Aorta (tissue), 5 donors: ENCODE results near the gene SCARB1. TPM values are rescaled to one million over a fixed set of nuclear protein-coding genes. Genes with fewer than 3 reads are reported as not detected.

Experiments used
- ATAC-seq: fragments of 200-7000 bp; cut with Tn5 transposase; one replicate; pipeline ENCODE4 v1.9.1; 2022; ENCODE audit warnings: moderate library complexity; ENCODE audit not compliant: low FRiP score
- DNase-seq, 2 donors: peaks; one replicate each; pipeline ENCODE4 v3.0.0-alpha.2; 2020
- H3K27ac ChIP-seq, 2 donors: one replicate each; pipeline ENCODE4 v1.5.1; 2013; ENCODE audit warnings: low read length in 2 of 2, mild to moderate bottlenecking in 2 of 2, moderate library complexity in 2 of 2, control low read depth in 1 of 2, inconsistent platforms in 1 of 2, low read depth in 1 of 2
- H3K27me3 ChIP-seq, 2 donors: one replicate each; pipeline ENCODE4 v1.6.1; 2013; ENCODE audit warnings: control low read depth in 1 of 2, low read length in 1 of 2, mild to moderate bottlenecking in 1 of 2, moderate library complexity in 1 of 2; ENCODE audit not compliant: insufficient read depth in 2 of 2, control insufficient read depth in 1 of 2
- H3K36me3 ChIP-seq, 2 donors: one replicate each; pipeline ENCODE4 v1.6.1; 2013; ENCODE audit warnings: control low read depth in 1 of 2, low read length in 1 of 2, mild to moderate bottlenecking in 1 of 2; ENCODE audit not compliant: insufficient read depth in 2 of 2, control insufficient read depth in 1 of 2
- H3K4me1 ChIP-seq, 2 donors: one replicate each; pipeline ENCODE4 v1.6.1; 2013; ENCODE audit warnings: low read length in 2 of 2, control low read depth in 1 of 2, mild to moderate bottlenecking in 1 of 2, moderate library complexity in 1 of 2; ENCODE audit not compliant: insufficient read depth in 2 of 2, control insufficient read depth in 1 of 2
- H3K4me3 ChIP-seq, 2 donors: one replicate each; pipeline ENCODE4 v1.5.1; 2013; ENCODE audit warnings: low read length in 2 of 2, control low read depth in 1 of 2, mild to moderate bottlenecking in 1 of 2
- H3K9me3 ChIP-seq: one replicate; pipeline ENCODE4 v1.6.1; 2013; ENCODE audit warnings: mild to moderate bottlenecking, low read length; ENCODE audit not compliant: control insufficient read depth
- WGBS, 2 donors: extraction: QIAGEN DNeasy Blood & Tissue Kit; methylation state at CpG; one replicate each; pipeline ENCODE4 v1.1.7; 2013; 5-methylcytosine and 5-hydroxymethylcytosine counted together
- intact Hi-C, 2 donors: fragments of 100-400 bp; cut with DNase I; formaldehyde crosslinking; loops; one replicate each; pipeline versions ENCODE4 v1.14.2 to v1.15.0; 2022
- polyA plus RNA-seq, 2 donors: library from polyadenylated mRNA; stranded (reverse); fragments of 200-250 nt; gene quantifications; one replicate each; pipeline ENCODE4 v1.2.3, GENCODE V29; 2013
- total RNA-seq, 2 donors: library from RNA; stranded (reverse); fragmentation: NEBNext Ultra II Directional; extraction: Animal tissue kit (Norgen Biotek cat#: 25700); gene quantifications; one replicate each; pipeline ENCODE4 v1.2.1, GENCODE V29; 2021
- donor health status: healthy with polysubstance abuse.
- donor health status: Bipolar disorder and iron deficiency.
- donor health status: DM: no; HTN: no; CAD: no.
- donor health status: DM: no; HTN: no; CAD: no.
- donor health status: DM: yes; HTN: yes; CAD: no.

Gene SCARB1
- total and polyA plus RNA-seq, 4 donors: 6.6 to 38.5 (median 11.9) TPM

DNA sequence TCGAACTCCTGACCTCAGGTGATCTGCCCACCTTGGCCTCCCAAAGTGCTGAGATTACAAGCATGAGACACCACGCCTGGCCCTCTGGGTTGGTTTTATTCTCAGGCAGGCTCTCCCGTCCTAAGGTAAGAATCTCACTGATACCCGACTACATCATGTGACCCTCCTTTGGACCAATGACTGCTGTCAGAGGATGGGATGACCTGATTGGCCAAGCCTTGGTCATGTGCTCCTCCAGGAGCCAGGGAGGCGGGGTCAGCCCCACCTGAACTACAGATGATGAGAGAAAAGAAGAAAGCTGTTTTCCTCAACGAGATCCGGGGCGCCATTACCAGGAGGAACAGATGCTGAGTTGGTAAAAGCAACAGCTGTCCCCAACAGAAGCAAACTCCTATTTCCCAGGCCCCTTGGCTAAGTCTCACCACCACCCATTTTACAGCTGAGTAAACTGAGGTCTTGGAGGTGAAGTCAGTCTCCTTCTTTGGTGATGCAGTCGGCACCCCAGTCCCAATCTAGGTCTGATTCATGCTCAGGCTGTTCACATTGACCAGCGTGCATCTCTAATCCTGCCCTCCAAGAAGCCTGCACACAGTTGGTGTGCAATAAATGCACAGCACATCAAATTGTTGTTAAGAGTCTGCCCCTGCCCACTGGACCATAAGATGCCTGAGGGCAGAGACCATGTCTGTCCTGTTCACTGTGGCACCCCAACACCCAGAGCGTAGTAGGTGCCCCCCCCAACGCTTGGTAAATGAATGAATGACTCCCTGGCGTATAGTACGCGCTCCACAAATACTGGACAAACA, 118.8 kb downstream of the SCARB1 start:
- no peak for ATAC-seq

DNA sequence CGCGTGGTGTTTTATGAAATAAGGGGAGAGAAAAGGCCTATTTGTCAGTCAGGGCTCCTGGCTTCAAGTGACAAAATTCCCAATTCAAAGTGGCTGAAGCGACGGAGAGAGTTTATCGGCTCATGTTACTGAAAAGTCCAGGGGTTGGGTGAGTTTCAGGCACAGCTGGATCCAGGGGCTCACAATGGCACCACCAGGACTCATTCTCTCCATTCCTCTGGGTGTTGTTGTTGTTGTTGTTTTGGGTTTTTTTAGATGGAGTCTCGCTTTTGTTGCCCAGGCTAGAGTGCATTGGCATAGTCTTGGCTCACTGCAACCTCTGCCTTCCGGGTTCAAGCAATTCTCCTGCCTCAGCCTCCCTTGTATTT, 119.4 kb downstream of the SCARB1 start:
- H3K9me3 ChIP-seq: no peaks in the 10 kb centered on the region
- H3K27me3 ChIP-seq: no peaks in the 10 kb centered on the region
- DNase-seq: no peak
- no peaks in the 10 kb centered on the region for H3K4me1 ChIP-seq
- ATAC-seq: no peak
- intact Hi-C loops: no loop called here
- peak overlapping the region in 1 of 2 donors; percentile 58 for H3K27ac ChIP-seq
- H3K36me3 ChIP-seq: no peaks in the 10 kb centered on the region
- 94% methylated on average over 7 of the region's 7 CpGs for WGBS, 2 donors
- H3K4me3 ChIP-seq: no peak overlapping the region

More for the DNA sequence above, 118.8 kb downstream of the SCARB1 start:
- intact Hi-C loops: loop anchor here (5.0 kb wide), 2 partner anchors 123 to 178 kb away; partner anchors contain the start of gene NCOR2 (in 2 of the 2)
- Histone ChIP-seq H3K4me3 (no peak overlapping the region), H3K9me3 (no peaks in the 10 kb centered on the region), H3K27ac (peak overlapping the region in 1 of 2 donors; percentile 58), H3K4me1 (no peaks in the 10 kb centered on the region), H3K36me3 (no peaks in the 10 kb centered on the region), H3K27me3 (no peaks in the 10 kb centered on the region)
- no peak for DNase-seq
- 95% methylated on average over 15 of the region's 15 CpGs for WGBS, 2 donors

DNA sequence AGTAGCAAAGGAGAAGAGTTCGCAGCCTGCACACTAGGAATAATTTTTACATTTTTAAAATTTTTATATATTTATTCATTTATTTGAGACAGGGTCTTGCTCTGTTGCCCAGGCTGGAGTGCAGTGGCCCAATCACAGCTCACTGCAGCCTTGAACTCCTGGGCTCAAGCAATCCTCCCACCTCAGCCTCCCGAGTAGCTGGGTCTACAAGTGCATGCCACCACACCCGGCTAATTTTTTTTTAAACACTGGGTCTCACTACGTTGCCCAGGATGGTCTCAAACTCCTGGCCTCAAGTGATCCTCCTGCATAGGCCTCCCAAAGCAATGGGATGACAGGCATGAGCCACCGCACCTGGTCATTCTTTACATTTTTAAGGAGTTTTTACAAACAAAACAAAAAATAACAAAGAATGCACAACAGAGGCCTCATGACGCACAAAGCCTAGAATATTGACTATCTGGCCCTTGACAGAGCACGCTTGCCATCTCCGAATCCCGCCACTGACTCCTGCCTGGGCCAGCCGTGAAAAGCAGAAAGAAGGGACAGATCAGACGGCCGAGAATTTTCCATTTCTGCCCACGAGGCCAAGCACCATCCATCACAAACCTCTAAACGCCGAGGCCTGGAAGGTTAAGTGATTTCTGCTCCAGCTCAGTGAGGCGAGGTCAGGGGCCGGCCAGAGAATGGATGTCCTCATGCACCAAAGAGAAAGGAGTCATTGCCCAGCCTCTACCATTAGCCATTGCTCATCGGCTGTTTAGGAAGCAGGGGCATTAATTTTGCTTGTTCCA, 120.0 kb downstream of the SCARB1 start:
- Histone ChIP-seq H3K36me3 (no peaks in the 10 kb centered on the region), H3K4me3 (no peak overlapping the region), H3K27me3 (no peaks in the 10 kb centered on the region), H3K27ac (no peak overlapping the region), H3K4me1 (no peaks in the 10 kb centered on the region), H3K9me3 (no peaks in the 10 kb centered on the region)
- no peak for DNase-seq
- intact Hi-C loops: no loop called here
- 69% methylated on average over 18 of the region's 18 CpGs for WGBS, 2 donors
- no peak for ATAC-seq

DNA sequence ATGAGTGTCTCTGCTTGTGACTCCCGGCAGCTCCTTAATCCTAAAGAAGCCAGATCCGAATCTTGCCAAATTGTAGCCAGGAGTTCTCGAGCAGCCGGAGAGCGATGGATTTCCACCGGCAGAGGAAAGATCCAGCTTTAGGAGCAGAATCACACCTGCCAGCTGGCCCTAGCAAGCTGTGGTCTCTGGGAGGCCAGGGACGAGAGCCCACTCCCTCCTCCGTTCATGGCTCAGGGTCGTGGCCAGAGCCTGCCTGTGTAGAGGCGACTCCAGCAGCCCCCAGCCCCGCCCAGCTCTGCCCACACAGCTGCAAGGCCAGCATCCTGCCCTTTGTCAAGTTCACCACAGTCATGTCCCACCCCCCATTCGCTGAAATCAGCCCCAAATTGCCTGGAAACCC, 121.0 kb downstream of the SCARB1 start:
- H3K4me1 ChIP-seq: no peaks in the 10 kb centered on the region
- 43 to 50% methylated on average over 12 of the region's 12 CpGs for WGBS, 2 donors
- intact Hi-C loops: no loop called here

DNA sequence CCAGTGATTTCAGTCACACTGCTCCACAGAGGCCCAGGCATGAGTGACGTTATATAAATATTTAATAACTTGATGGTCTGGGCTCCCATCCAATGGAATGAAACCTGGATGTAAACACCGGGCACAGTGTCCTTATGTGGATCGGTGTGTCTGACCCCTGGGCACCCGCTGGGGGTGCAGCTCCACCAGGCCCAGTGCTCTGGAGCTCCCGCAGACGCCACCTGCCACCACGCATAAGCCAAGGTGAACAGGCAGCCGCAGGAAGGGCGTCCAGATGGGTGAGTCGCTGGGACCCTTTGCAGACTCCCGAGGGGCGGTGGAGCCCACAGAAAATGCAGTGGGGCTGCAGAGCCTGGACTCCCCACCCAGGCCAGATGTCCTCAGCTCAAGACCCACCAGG, 121.6 kb downstream of the SCARB1 start:
- H3K27me3 ChIP-seq: no peaks in the 10 kb centered on the region
- ATAC-seq (no peak), DNase-seq (no peak)
- H3K9me3 ChIP-seq: no peaks in the 10 kb centered on the region
- H3K4me1 ChIP-seq: no peaks in the 10 kb centered on the region
- H3K27ac ChIP-seq: no peak overlapping the region
- intact Hi-C loops: no loop called here
- 69 to 73% methylated on average over 12 of the region's 12 CpGs for WGBS, 2 donors
- no peak overlapping the region for H3K4me3 ChIP-seq
- H3K36me3 ChIP-seq: no peaks in the 10 kb centered on the region

More for the DNA sequence above, 121.0 kb downstream of the SCARB1 start:
- no peak for DNase-seq
- Histone ChIP-seq H3K9me3 (no peaks in the 10 kb centered on the region), H3K27me3 (no peaks in the 10 kb centered on the region), H3K36me3 (no peaks in the 10 kb centered on the region), H3K27ac (no peak overlapping the region), H3K4me3 (no peak overlapping the region)
- ATAC-seq: no peak

DNA sequence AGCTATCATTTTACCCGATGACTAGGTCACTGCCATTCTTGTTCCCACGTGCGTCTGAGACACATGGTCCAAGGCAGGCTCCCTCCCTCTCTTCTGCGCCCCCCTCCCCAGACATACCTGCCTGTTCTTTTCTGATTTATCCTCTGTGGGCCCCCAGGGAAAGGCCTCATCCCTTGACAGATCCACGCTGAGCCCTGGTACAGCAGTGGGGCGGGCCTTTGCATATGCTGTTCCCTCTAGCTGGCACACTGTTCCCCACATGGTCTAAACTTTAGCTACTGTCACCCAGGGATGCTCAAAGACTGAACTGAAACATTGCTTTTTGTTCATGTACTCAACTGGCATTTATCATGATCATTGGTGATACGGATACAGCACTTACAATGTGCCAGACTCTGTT, 122.5 kb downstream of the SCARB1 start:
- ATAC-seq: no peak
- H3K4me3 ChIP-seq: no peak overlapping the region
- peak overlapping the region in 1 of 2 donors; percentile 16 for H3K27ac ChIP-seq
- no peaks in the 10 kb centered on the region for H3K4me1 ChIP-seq
- no peak for DNase-seq
- WGBS, 2 donors: 86 to 96% methylated on average over 7 of the region's 7 CpGs
- intact Hi-C loops: no loop called here
- no peaks in the 10 kb centered on the region for H3K27me3 ChIP-seq
- H3K36me3 ChIP-seq: no peaks in the 10 kb centered on the region
- H3K9me3 ChIP-seq: no peaks in the 10 kb centered on the region

DNA sequence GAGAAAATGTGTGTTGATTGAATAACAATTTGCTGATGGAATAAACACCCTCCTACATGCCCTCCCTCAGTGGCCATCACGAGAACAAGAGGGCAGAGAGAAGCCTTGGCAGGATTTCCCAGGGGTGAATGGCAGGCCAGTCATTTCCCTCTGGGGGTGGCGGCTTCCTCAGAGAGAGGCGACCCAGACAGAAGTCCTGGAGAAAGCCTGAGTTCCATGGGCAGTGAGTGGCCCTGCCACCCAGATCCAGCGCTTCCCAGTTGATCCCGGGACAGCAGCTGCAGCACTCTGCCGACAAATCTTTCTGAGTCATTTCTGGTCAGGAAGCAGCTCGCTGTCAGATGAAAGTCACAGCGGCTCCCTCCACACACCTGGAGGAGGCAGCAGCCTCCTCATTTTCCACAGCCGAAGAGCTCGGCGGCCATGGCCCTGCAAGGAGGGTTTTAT, 123.0 kb downstream of the SCARB1 start:
- H3K27me3 ChIP-seq: no peaks in the 10 kb centered on the region
- intact Hi-C loops: no loop called here
- H3K27ac ChIP-seq: peak overlapping the region in 1 of 2 donors; percentile 16
- no peaks in the 10 kb centered on the region for H3K9me3 ChIP-seq
- H3K4me3 ChIP-seq: no peak overlapping the region
- WGBS, 2 donors: 35 to 67% methylated on average over 11 of the region's 11 CpGs
- no peaks in the 10 kb centered on the region for H3K4me1 ChIP-seq
- no peaks in the 10 kb centered on the region for H3K36me3 ChIP-seq
- ATAC-seq (no peak), DNase-seq (peak in 1 of 2 donors; percentile 81)

DNA sequence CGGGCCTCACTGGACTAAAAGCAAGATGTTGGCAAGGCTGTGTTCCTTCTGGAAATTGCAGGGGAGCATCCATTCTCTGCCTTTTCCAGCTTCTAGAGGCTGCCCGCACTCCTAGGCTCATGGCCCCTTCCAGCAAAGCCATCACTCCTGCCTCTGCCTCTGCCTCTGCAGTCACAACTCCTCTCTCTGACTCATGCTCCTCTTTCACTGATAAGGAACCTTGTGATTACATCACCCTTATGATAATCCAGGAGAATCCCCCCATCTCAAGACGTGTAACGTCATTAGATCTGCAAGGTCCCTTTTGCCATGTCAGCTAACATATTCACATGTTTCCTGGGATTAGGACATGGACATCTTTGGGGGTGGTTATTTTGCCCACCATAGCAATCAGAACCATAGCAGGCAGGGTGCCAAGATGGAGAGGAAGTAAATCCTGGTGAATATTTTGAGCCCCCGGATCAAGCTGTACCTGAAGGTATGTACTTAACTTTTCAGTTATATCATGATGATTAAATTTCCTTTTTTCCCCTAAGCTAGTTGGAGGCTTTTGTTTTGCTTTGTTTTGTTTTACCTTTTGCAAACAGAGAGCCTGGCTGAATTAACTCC, 123.6 kb downstream of the SCARB1 start:
- H3K27ac ChIP-seq: no peak overlapping the region
- intact Hi-C loops: no loop called here
- no peaks in the 10 kb centered on the region for H3K4me1 ChIP-seq
- no peaks in the 10 kb centered on the region for H3K9me3 ChIP-seq
- no peak overlapping the region for H3K4me3 ChIP-seq
- no peak for DNase-seq
- WGBS, 2 donors: 95 to 96% methylated on average over 5 of the region's 5 CpGs
- no peak for ATAC-seq
- H3K27me3 ChIP-seq: no peaks in the 10 kb centered on the region
- H3K36me3 ChIP-seq: no peaks in the 10 kb centered on the region
